Measurements from ENCODE around the gene NEURL3. TPM values are rescaled to one million over a fixed set of nuclear protein-coding genes. Genes with fewer than 3 reads are reported as not detected.

The NEURL3 gene
- total and polyA plus RNA-seq, 2 of the 8 experiments (the other 6 are each of a cell fraction or from before 2014, with no cell fraction given), result not detected

DNA sequence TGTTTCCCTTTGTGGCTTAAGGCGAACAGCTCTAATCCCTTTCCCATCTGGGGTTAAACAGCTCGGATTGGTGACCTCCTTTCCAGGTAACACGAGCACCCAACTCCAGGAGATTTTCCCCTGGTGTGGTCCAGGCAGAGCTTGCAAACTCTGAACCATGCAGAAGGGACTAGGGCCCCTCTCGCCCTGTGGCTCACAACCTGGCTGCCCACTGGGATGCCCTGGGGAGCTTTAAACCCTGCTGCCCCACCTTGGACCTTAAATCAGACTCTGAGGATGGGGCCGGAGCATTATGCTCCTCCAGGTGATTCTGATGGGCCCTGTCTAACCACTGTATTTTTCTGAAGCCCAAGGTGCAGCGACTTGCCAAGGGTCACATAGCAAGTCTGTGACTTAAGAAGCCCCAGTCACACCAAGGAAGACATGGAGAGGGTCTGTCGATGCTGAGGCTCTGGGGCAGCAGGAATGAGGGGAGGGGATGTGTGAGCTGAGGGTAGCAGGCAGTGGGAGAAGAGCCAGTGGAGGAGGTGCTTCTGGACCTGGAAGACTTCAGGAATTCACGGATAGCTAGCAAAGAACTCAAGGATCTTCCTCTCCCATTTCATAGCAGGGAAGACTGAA, 37.3 kb upstream of the NEURL3 start:
- FAIRE-seq, result no peak
- Histone ChIP-seq H3K4me3 (ENCODE audit: extremely low read depth in 1 of 4, insufficient read depth in 2 of 4, low read depth in 3 of 4, low read length in 4 of 4) (no peak overlapping the region), H3K27me3 (replicated peaks in 1 of 4; ENCODE audit: control insufficient read depth in 3 of 4, extremely low read depth in 1 of 4, insufficient read depth in 3 of 4, low read length in 3 of 4) (peaks cover 8 to 24% (median 19%) of the 10 kb centered on the region in 4 experiments; a peak in 6 of 7 replicates), H2BK5ac (ENCODE audit: low read depth, low read length) (no peak overlapping the region), H3K79me1 (ENCODE audit: low read depth, low read length) (no peaks in the 10 kb centered on the region; the same call in none of the 2 replicates), H3K23ac (ENCODE audit: insufficient read length) (no peak overlapping the region), H3K27ac (ENCODE audit: low read depth, low read length) (no peak overlapping the region), H3K56ac (replicated peaks; ENCODE audit: insufficient read length, low read depth, low read length) (no peak overlapping the region), H4K20me1 (replicated peaks in 1 of 2; ENCODE audit: control insufficient read depth in 1 of 2, insufficient read depth in 2 of 2, low read length in 2 of 2) (peaks cover 9 to 11% of the 10 kb centered on the region in 2 experiments), H4K91ac (replicated peaks; ENCODE audit: insufficient read length, low read length) (no peak overlapping the region), H2BK120ac (replicated peaks; ENCODE audit: low read depth, low read length) (no peak overlapping the region), H3K4me2 (ENCODE audit: insufficient read depth in 1 of 2, low read depth in 2 of 2, low read length in 2 of 2) (no peak overlapping the region), H3K14ac (ENCODE audit: insufficient read length) (no peak overlapping the region), H2BK15ac (ENCODE audit: low read length) (no peak overlapping the region), H2BK20ac (ENCODE audit: low read length) (no peak overlapping the region), H2AK5ac (ENCODE audit: low read depth, low read length) (no peak overlapping the region), H4K8ac (ENCODE audit: extremely low read depth, insufficient read depth, low read length) (no peak overlapping the region), H3K79me2 (ENCODE audit: control insufficient read depth in 1 of 2, insufficient read depth in 2 of 2, low read length in 2 of 2) (no peaks in the 10 kb centered on the region), H4K5ac (ENCODE audit: insufficient read length, low read depth, low read length) (no peak overlapping the region), H3K18ac (ENCODE audit: extremely low read depth, low read length) (no peak overlapping the region), H2AFZ (ENCODE audit: low read length) (no peak overlapping the region), H3K4me1 (replicated peaks in 1 of 4; ENCODE audit: control insufficient read depth in 3 of 4, insufficient read depth in 4 of 4, low read length in 3 of 4) (peaks cover 3 to 32% (median 21%) of the 10 kb centered on the region in 4 experiments), H3K36me3 (ENCODE audit: control insufficient read depth in 2 of 4, insufficient read depth in 4 of 4, low read length in 3 of 4) (no peaks in the 10 kb centered on the region), H3K9ac (replicated peaks in 1 of 4; ENCODE audit: extremely low read depth in 1 of 4, low read depth in 3 of 4, low read length in 3 of 4) (no peak overlapping the region), H3K23me2 (ENCODE audit: low read depth, low read length) (peaks cover 8% of the 10 kb centered on the region; the same call in 1 of the 2 replicates), H3K4ac (replicated peaks; ENCODE audit: insufficient read length, low read depth, low read length) (no peak overlapping the region), H2BK12ac (ENCODE audit: low read depth, low read length) (no peak overlapping the region), H3K9me3 (ENCODE audit: insufficient read depth in 2 of 2, low read depth in 1 of 2, low read length in 1 of 2) (peaks cover 0 to 5% of the 10 kb centered on the region in 2 experiments; a peak in 1 of 4 replicates)
- DNase-seq (ENCODE audit: low read depth in 1 of 2, low spot score in 2 of 2), result no peak
- CTCF ChIA-PET (ENCODE audit: partially characterized antibody), result interaction anchor here (0.5 to 18.5 kb wide), 6 partner anchors 10 to 298 kb away, joined by 3 to 361 read pairs (median 12); no protein-coding TSS in a partner anchor
- POLR2A ChIA-PET (ENCODE audit: partially characterized antibody), result no interaction called here
- WGBS, 2 experiments (ENCODE audit: extremely low coverage in 1 of 2, insufficient coverage in 1 of 2, insufficient read length in 1 of 2, insufficient replicate concordance in 2 of 2, low coverage in 1 of 2, low lambda C conversion rate in 2 of 2, missing lambda C conversion rate in 1 of 2), result 81% methylated on average over 8 of the region's 8 CpGs; no CpG with 5 or more reads in 1 of the 2 experiments
- no peak for TF ChIP-seq BRCA1 (IDR thresholded peaks at IDR 0.05; ENCODE audit: low read depth, low read length)
- TF ChIP-seq GTF2F1 (IDR thresholded peaks at IDR 0.05; ENCODE audit: borderline replicate concordance, low read depth, low read length), result no peak
- TF ChIP-seq POLR2AphosphoS5 (IDR thresholded peaks at IDR 0.05; ENCODE audit: low read depth, low read length), result no peak
- no peak for TF ChIP-seq POU5F1 (IDR thresholded peaks at IDR 0.05; ENCODE audit: low read depth, low read length)
- no peak for TF ChIP-seq EZH2 (IDR thresholded peaks at IDR 0.05; ENCODE audit: low read depth, low read length, severe bottlenecking)
- TF ChIP-seq EGR1 (IDR thresholded peaks at IDR 0.05; ENCODE audit: borderline replicate concordance, low read depth, low read length), result no peak
- no peak for TF ChIP-seq TBP (IDR thresholded peaks at IDR 0.05; ENCODE audit: low read depth, low read length)

All from H1 (cell line).